ENCODE data around the gene CTNNA2. TPM values are rescaled to one million over a fixed set of nuclear protein-coding genes. Genes with fewer than 3 reads are reported as not detected.
A peak's percentile ranks its signal among the peaks of the same experiment; 100 is the strongest.

The CTNNA2 gene
- total and polyA plus RNA-seq, 2 of the 8 experiments (the other 6 are each of a cell fraction or from before 2014, with no cell fraction given) = 3.9 to 9.0 TPM

GRCh38 chr2:80322311-80322920 is 809.6 kb downstream of the CTNNA2 start:
- Histone ChIP-seq H3K27me3 (replicated peaks in 1 of 4; ENCODE audit: control insufficient read depth in 3 of 4, extremely low read depth in 1 of 4, insufficient read depth in 3 of 4, low read length in 3 of 4) (peaks cover 6 to 16% (median 15%) of the 10 kb centered on the region in 4 experiments), H3K36me3 (ENCODE audit: control insufficient read depth in 2 of 4, insufficient read depth in 4 of 4, low read length in 3 of 4) (no peaks in the 10 kb centered on the region), H2BK15ac (ENCODE audit: low read length) (no peak overlapping the region), H4K8ac (ENCODE audit: extremely low read depth, insufficient read depth, low read length) (no peak overlapping the region; the same call in 1 of the 2 replicates), H3K9me3 (ENCODE audit: insufficient read depth in 2 of 2, low read depth in 1 of 2, low read length in 1 of 2) (no peaks in the 10 kb centered on the region), H3K4me3 (ENCODE audit: extremely low read depth in 1 of 4, insufficient read depth in 2 of 4, low read depth in 3 of 4, low read length in 4 of 4) (peak overlapping the region; percentile 16 to 51 (median 20); a peak in 5 of 8 replicates), H4K5ac (ENCODE audit: insufficient read length, low read depth, low read length) (no peak overlapping the region), H3K4me1 (replicated peaks in 1 of 4; ENCODE audit: control insufficient read depth in 3 of 4, insufficient read depth in 4 of 4, low read length in 3 of 4) (peaks cover 6 to 21% (median 16%) of the 10 kb centered on the region in 4 experiments), H2AFZ (ENCODE audit: low read length) (peak overlapping the region; percentile 79), H3K23ac (ENCODE audit: insufficient read length) (no peak overlapping the region), H2BK20ac (ENCODE audit: low read length) (no peak overlapping the region), H3K27ac (ENCODE audit: low read depth, low read length) (no peak overlapping the region), H3K4ac (replicated peaks; ENCODE audit: insufficient read length, low read depth, low read length) (no peak overlapping the region), H2AK5ac (ENCODE audit: low read depth, low read length) (no peak overlapping the region), H3K79me2 (ENCODE audit: control insufficient read depth in 1 of 2, insufficient read depth in 2 of 2, low read length in 2 of 2) (no peaks in the 10 kb centered on the region), H3K56ac (replicated peaks; ENCODE audit: insufficient read length, low read depth, low read length) (no peak overlapping the region), H4K91ac (replicated peaks; ENCODE audit: insufficient read length, low read length) (no peak overlapping the region), H3K79me1 (ENCODE audit: low read depth, low read length) (no peaks in the 10 kb centered on the region), H2BK120ac (replicated peaks; ENCODE audit: low read depth, low read length) (no peak overlapping the region), H2BK5ac (ENCODE audit: low read depth, low read length) (no peak overlapping the region), H4K20me1 (replicated peaks in 1 of 2; ENCODE audit: control insufficient read depth in 1 of 2, insufficient read depth in 2 of 2, low read length in 2 of 2) (no peaks in the 10 kb centered on the region), H3K4me2 (ENCODE audit: insufficient read depth in 1 of 2, low read depth in 2 of 2, low read length in 2 of 2) (peak overlapping the region; percentile 68 to 78), H3K14ac (ENCODE audit: insufficient read length) (no peak overlapping the region), H3K23me2 (ENCODE audit: low read depth, low read length) (0 out of 2 replicates have a peak, but pooled peaks cover 1% of the 10 kb centered on the region), H3K9ac (replicated peaks in 1 of 4; ENCODE audit: extremely low read depth in 1 of 4, low read depth in 3 of 4, low read length in 3 of 4) (peak overlapping the region in 1 of 4 experiments; percentile 23; a peak in 1 of 7 replicates), H2BK12ac (ENCODE audit: low read depth, low read length) (peak overlapping the region; percentile 3; the same call in 1 of the 2 replicates), H3K18ac (ENCODE audit: extremely low read depth, low read length) (peak overlapping the region; percentile 36)
- CTCF ChIA-PET (ENCODE audit: partially characterized antibody) = interaction anchor here (1.0 to 6.5 kb wide), 8 partner anchors 9 to 178 kb away, joined by 3 to 62 read pairs (median 4); no protein-coding TSS in a partner anchor
- WGBS, 2 experiments (ENCODE audit: extremely low coverage in 1 of 2, insufficient coverage in 1 of 2, insufficient read length in 1 of 2, insufficient replicate concordance in 2 of 2, low coverage in 1 of 2, low lambda C conversion rate in 2 of 2, missing lambda C conversion rate in 1 of 2) = 20% methylated on average over 42 of the region's 42 CpGs; no CpG with 5 or more reads in 1 of the 2 experiments
- FAIRE-seq (no peak), DNase-seq (ENCODE audit: low read depth in 1 of 2, low spot score in 2 of 2) (no peak)
- POLR2A ChIA-PET (ENCODE audit: partially characterized antibody) = no interaction called here

Measured in H1 (cell line).